ENCODE data around the gene PRKG1. TPM values are rescaled to one million over a fixed set of nuclear protein-coding genes. Genes with fewer than 3 reads are reported as not detected.

The PRKG1 gene
- total RNA-seq, 1 donor from 2014 or later = 0.17 TPM

DNA sequence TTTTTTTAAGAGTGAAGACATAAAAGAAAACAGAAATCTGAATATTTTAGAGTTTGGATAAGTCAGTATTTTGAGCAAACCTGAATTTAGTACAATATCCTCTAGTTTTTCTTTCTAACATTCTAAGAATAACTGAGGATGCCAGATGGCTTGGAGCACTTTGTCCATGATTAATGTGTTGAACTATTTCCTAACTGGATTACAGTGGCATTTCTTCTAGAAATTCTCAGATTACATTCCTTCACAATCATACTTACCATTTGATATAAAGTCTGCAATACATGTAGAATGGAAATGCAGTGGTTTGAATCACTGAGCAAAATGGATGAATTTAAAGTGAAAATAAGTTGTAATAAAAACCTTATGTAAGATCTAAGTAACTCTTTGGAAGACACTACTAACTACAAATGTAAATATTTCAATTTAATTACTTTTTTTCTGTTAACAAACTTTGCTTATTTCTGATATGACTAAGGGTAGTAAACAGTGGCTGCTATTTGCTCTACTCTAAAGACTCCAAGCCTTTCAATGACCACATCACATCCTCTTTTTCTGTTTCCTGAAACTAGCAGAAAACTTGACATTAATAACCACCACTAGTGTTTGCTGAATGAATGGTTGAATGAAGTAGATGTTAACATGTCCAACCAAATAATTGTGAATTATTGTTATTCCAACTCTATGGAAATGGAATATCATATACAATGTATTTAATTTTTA is 102.8 kb downstream of the PRKG1 start:
- H3K4me3 ChIP-seq (ENCODE audit: low read depth, low read length) = no peak overlapping the region
- DNase-seq (ENCODE audit: low read depth) = no peak
- TF ChIP-seq, protein P1, sequence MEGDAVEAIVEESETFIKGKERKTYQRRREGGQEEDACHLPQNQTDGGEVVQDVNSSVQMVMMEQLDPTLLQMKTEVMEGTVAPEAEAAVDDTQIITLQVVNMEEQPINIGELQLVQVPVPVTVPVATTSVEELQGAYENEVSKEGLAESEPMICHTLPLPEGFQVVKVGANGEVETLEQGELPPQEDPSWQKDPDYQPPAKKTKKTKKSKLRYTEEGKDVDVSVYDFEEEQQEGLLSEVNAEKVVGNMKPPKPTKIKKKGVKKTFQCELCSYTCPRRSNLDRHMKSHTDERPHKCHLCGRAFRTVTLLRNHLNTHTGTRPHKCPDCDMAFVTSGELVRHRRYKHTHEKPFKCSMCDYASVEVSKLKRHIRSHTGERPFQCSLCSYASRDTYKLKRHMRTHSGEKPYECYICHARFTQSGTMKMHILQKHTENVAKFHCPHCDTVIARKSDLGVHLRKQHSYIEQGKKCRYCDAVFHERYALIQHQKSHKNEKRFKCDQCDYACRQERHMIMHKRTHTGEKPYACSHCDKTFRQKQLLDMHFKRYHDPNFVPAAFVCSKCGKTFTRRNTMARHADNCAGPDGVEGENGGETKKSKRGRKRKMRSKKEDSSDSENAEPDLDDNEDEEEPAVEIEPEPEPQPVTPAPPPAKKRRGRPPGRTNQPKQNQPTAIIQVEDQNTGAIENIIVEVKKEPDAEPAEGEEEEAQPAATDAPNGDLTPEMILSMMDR (conservative IDR thresholded peaks at IDR 0.05; ENCODE audit: low read depth, low read length) = no peak

DNA sequence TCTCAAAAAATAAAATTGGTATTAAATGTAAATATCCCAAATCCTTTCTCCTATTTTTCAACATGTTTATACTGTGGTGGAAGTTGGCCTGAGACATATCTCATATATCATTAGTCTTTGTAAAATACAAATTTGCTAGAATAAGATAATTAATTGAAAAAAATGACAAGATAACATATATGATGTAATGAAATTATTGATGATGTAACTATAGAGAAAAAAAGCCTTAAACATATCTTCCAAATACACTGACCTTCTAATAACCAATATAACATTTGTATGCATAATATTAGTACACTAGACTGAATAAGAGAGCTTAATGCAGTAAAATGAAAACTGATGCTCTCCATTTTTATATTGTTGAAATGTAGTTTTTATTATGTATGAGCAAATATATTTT is 104.3 kb downstream of the PRKG1 start:
- DNase-seq (ENCODE audit: low read depth) = no peak
- TF ChIP-seq, protein P1 (conservative IDR thresholded peaks at IDR 0.05; ENCODE audit: low read depth, low read length) = no peak
- no peak overlapping the region for H3K4me3 ChIP-seq (ENCODE audit: low read depth, low read length)

DNA sequence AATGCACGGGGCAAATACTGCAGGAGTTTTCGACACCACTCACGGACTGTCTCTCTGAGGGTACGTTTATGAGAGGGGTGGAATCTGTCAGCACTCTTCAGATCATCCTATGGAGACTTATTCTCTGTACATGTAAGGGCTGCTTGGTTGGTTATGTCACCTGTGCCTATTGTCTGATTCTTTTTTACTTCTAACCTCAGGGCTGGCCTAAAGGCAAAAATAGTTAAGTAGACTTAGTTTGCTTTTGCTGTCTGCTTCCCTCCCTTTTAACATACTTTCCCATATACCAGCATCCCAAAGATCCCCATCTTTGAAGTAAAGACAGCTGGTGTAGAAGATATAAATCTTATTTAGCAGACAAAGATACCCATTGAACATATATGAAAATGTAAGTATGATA is 105.9 kb downstream of the PRKG1 start:
- TF ChIP-seq, protein P1 (conservative IDR thresholded peaks at IDR 0.05; ENCODE audit: low read depth, low read length) = no peak
- no peak for DNase-seq (ENCODE audit: low read depth)
- no peak overlapping the region for H3K4me3 ChIP-seq (ENCODE audit: low read depth, low read length)

DNA sequence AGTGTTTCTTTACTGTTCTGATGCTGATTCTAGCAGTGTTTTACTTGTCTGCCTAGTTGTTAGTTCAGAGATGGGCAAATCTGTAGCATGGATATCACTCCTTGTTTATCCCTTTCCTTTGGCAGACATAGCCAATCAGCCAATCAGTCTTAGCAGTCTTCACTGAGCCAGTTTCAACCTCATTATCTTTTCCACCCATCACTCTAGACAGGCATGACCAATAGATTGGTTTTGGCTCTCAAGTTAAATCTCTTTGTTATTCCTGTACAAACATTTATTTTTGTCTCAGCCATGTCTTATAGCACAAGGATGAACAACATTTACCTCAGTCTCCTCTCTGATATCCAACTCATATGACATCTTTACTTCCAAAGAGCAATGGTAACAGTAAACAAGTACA is 109.5 kb downstream of the PRKG1 start:
- H3K4me3 ChIP-seq (ENCODE audit: low read depth, low read length) = no peak overlapping the region
- TF ChIP-seq, protein P1 (conservative IDR thresholded peaks at IDR 0.05; ENCODE audit: low read depth, low read length) = no peak

DNA sequence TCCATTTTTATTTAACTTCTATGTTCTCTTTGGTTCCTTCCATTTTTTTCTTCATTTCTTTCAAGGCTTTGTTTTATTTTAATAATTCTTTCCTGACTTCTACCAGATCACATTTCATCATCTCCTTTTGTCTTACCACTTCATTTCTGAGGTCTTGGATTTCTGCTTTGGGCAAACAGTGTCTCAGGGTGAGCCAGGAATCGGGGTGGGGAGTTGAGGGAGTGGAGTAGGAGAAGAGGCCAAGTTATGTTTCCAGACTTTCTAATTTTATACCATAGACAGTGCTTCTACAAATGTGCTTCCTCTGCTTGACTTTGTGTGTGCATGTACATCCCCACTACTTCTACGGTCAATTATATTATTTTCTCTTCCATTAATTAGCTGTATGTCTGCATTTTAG is 112.1 kb downstream of the PRKG1 start:
- no peak overlapping the region for H3K4me3 ChIP-seq (ENCODE audit: low read depth, low read length)
- TF ChIP-seq, protein P1 (conservative IDR thresholded peaks at IDR 0.05; ENCODE audit: low read depth, low read length) = no peak
- no peak for DNase-seq (ENCODE audit: low read depth)

More for the DNA sequence above, 109.5 kb downstream of the PRKG1 start:
- no peak for DNase-seq (ENCODE audit: low read depth)

DNA sequence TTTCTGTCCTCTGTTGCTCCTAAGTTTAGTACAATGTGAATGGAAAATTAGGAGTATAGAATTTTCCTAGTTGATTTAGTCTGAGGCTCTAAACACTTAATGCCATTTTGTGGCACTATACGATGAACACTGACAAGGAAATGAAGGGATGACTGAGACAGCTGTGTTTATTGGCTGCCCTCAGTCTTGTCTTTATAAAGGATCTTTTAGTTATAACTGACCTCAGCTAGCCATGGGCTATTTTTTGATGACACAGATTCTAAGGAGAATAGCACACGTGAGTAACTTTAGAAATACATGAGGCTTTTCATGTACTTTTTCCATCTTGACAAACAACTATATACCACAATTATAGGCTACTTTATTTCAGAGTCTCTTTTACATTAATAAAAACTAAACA is 113.7 kb downstream of the PRKG1 start:
- TF ChIP-seq, protein P1 (conservative IDR thresholded peaks at IDR 0.05; ENCODE audit: low read depth, low read length) = no peak
- H3K4me3 ChIP-seq (ENCODE audit: low read depth, low read length) = no peak overlapping the region
- DNase-seq (ENCODE audit: low read depth) = no peak

DNA sequence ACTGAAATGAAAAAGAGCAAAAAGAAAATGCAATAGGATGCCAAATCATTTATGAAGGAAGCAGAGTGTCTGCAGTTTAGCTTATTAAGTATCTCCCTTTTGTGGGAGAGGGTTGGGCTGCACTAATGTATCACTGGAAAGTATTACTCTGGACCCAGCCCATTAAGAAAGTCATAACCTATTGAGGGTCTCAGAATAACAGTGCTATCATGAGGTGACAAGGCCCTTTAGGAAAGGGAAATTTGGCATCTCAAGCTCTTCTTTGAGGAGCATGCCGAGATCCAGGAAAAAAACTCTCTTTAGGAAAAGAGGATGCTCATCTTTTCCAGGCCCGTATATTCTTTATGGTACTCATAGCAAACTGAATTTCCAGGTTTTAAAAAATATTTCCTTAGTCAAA is 114.6 kb downstream of the PRKG1 start:
- TF ChIP-seq, protein P1 (conservative IDR thresholded peaks at IDR 0.05; ENCODE audit: low read depth, low read length) = no peak
- no peak for DNase-seq (ENCODE audit: low read depth)
- H3K4me3 ChIP-seq (ENCODE audit: low read depth, low read length) = no peak overlapping the region

Measured in epithelial cell of proximal tubule (primary cell).